ENCODE results near the gene F11R.
A peak's percentile ranks its signal among the peaks of the same experiment; 100 is the strongest.
"Not testable (repeated sequence)": the region's sequence is repeated elsewhere in the genome, so short reads cannot be mapped to it uniquely, and the experiment has no call there.

F11R gene

GRCh38 chr1:160978510-160978927 is 42.4 kb downstream of the F11R start:
- DNase-seq (ENCODE audit: low read depth in 2 of 2, low spot score in 1 of 2), result no peak

GRCh38 chr1:160975026-160975425 is 45.9 kb downstream of the F11R start:
- no peak for DNase-seq (ENCODE audit: low read depth in 2 of 2, low spot score in 1 of 2)

- no peak for DNase-seq (ENCODE audit: low read depth in 2 of 2, low spot score in 1 of 2)
Measured at GRCh38 chr1:160973491-160973890, 47.5 kb downstream of the F11R start.

GRCh38 chr1:160972939-160973338 is 48.0 kb downstream of the F11R start:
- no peak for DNase-seq (ENCODE audit: low read depth in 2 of 2, low spot score in 1 of 2)

- DNase-seq (ENCODE audit: low read depth in 2 of 2, low spot score in 1 of 2), result no peak
Measured at GRCh38 chr1:160971618-160972056, 49.3 kb downstream of the F11R start.

GRCh38 chr1:160963521-160963920 is 57.4 kb downstream of the F11R start:
- no peak for DNase-seq (ENCODE audit: low read depth in 2 of 2, low spot score in 1 of 2)

GRCh38 chr1:160961419-160961818 is 59.5 kb downstream of the F11R start:
- DNase-seq (ENCODE audit: low read depth in 2 of 2, low spot score in 1 of 2), result no peak

- DNase-seq (ENCODE audit: low read depth in 2 of 2, low spot score in 1 of 2), result no peak
Measured at GRCh38 chr1:160956966-160957365, 64.0 kb downstream of the F11R start.

- DNase-seq (ENCODE audit: low read depth in 2 of 2, low spot score in 1 of 2), result no peak
Measured at GRCh38 chr1:160954158-160955104, 66.5 kb downstream of the F11R start, which contains the start of gene ITLN2. TSS of gene ITLN2 (minus strand) at chr1:160954809. CDS start at chr1:160954741, 68 bp downstream.

- no peak for DNase-seq (ENCODE audit: low read depth in 2 of 2, low spot score in 1 of 2)
Measured at GRCh38 chr1:160953030-160953429, 67.9 kb downstream of the F11R start.

GRCh38 chr1:160952129-160952510 is 68.8 kb downstream of the F11R start:
- no peak for DNase-seq (ENCODE audit: low read depth in 2 of 2, low spot score in 1 of 2)

- DNase-seq (ENCODE audit: low read depth in 2 of 2, low spot score in 1 of 2), result peak; percentile 39 to 46
Measured at GRCh38 chr1:160951443-160952128, 69.4 kb downstream of the F11R start.

- DNase-seq (ENCODE audit: low read depth in 2 of 2, low spot score in 1 of 2), result no peak
Measured at GRCh38 chr1:160950657-160951056, 70.3 kb downstream of the F11R start.

GRCh38 chr1:160949881-160950280 is 71.1 kb downstream of the F11R start:
- no peak for DNase-seq (ENCODE audit: low read depth in 2 of 2, low spot score in 1 of 2)

- not testable (repeated sequence) for DNase-seq (ENCODE audit: low read depth in 2 of 2, low spot score in 1 of 2)
Measured at GRCh38 chr1:160949216-160949880, 71.6 kb downstream of the F11R start.

GRCh38 chr1:160947174-160947759 is 73.7 kb downstream of the F11R start:
- not testable (repeated sequence) for DNase-seq (ENCODE audit: low read depth in 2 of 2, low spot score in 1 of 2)

GRCh38 chr1:160945881-160946280 is 75.1 kb downstream of the F11R start:
- DNase-seq (ENCODE audit: low read depth in 2 of 2, low spot score in 1 of 2), result not testable (repeated sequence)
